GM19240 (cell line): ENCODE measurements around the gene RBM20.

Experiments used
- DNase-seq: peaks from one replicate; pipeline ENCODE4 v3.0.0; 2011; ENCODE audit warnings: low spot score; ENCODE audit not compliant: insufficient read length

Gene RBM20

GRCh38 chr10:110784198-110784597, 140.1 kb downstream of the RBM20 start:
- DNase-seq: no peak

GRCh38 chr10:110786172-110786571, 142.0 kb downstream of the RBM20 start:
- DNase-seq: no peak

GRCh38 chr10:110788620-110789385, 144.7 kb downstream of the RBM20 start:
- DNase-seq: no peak

GRCh38 chr10:110789604-110790433, 145.7 kb downstream of the RBM20 start:
- no peak for DNase-seq

GRCh38 chr10:110790913-110791506, 146.9 kb downstream of the RBM20 start:
- DNase-seq: no peak

- no peak for DNase-seq
These were observed 147.5 kb downstream of the RBM20 start for GRCh38 chr10:110791541-110792073.

- no peak for DNase-seq
These were observed 148.5 kb downstream of the RBM20 start for GRCh38 chr10:110792476-110793125.

GRCh38 chr10:110793128-110793812, 149.1 kb downstream of the RBM20 start:
- no peak for DNase-seq

GRCh38 chr10:110793886-110794285, 149.8 kb downstream of the RBM20 start:
- DNase-seq: no peak

- no peak for DNase-seq
These were observed 150.7 kb downstream of the RBM20 start for GRCh38 chr10:110794808-110795207.

GRCh38 chr10:110797416-110797815, 153.3 kb downstream of the RBM20 start:
- DNase-seq: no peak

- no peak for DNase-seq
These were observed 154.2 kb downstream of the RBM20 start for GRCh38 chr10:110798340-110798739.

- DNase-seq: no peak
These were observed 158.0 kb downstream of the RBM20 start for GRCh38 chr10:110802090-110802489.

GRCh38 chr10:110802551-110803238, 158.6 kb downstream of the RBM20 start:
- DNase-seq: no peak

- no peak for DNase-seq
These were observed 159.2 kb downstream of the RBM20 start for GRCh38 chr10:110803239-110803749.

- DNase-seq: peak; percentile 55
These were observed 159.7 kb downstream of the RBM20 start for GRCh38 chr10:110803830-110804338.

GRCh38 chr10:110804376-110804775, 160.2 kb downstream of the RBM20 start:
- no peak for DNase-seq

- no peak for DNase-seq
These were observed 161.2 kb downstream of the RBM20 start for GRCh38 chr10:110805292-110805691.

- DNase-seq: no peak
These were observed 162.2 kb downstream of the RBM20 start for GRCh38 chr10:110806335-110806734.

GRCh38 chr10:110808123-110808522, 164.0 kb downstream of the RBM20 start:
- DNase-seq: no peak
